ENCODE results near the gene FAS.

The FAS gene

DNA sequence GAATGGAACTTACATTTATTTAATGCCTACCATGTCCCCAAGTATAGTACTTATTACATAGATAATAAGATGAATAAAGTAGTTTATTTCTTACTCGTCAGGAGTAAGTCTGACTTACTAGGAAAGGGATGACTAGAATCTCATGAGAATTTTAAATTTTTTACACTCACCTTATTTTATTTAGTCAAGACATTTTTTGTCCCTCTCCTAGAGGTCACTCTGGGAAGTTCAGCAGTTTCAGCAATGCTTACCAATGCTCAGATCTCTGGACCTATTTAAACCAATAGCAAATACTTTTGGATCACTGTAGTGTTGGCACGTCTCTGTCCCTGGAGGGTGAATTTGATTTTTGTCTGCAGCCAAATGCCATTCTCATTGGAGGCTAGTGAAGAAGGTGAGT, 27.3 kb upstream of the FAS start (continued):
- no peak for TF ChIP-seq ZNF239 (tag by site-specific recombination; IDR thresholded peaks at IDR 0.05)

DNA sequence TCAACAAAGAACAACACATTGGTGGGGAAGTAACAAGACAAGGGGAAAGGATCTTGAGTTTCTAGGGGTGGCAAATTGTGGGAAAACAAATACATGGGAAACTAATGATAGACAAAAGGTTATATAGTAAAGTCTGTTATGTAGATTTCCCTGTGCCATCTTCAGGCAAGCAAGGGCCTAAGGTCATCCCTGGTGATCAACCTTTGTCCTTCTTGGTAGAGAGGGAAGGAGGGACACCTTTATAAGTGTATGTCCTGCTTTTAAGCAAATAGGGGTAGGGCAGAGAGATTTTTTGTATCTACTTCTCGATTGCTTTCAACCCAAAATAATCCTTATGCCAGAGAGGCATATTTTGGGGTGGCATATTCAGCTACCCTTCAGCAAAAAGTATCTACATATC, 26.2 kb upstream of the FAS start:
- ChIA-PET POLR2A (no interaction called here), CTCF (interaction anchor here (0.8 kb wide), 1 partner anchor 32 kb away, joined by 3 read pairs; no protein-coding TSS in a partner anchor)
- no peaks in the 10 kb centered on the region for H3K9me3 ChIP-seq (ENCODE audit: control insufficient read depth, insufficient read depth, low read depth, low read length)
- no peak overlapping the region for H3K4me3 ChIP-seq (ENCODE audit: low read depth, low read length)
- TF ChIP-seq, protein P1, sequence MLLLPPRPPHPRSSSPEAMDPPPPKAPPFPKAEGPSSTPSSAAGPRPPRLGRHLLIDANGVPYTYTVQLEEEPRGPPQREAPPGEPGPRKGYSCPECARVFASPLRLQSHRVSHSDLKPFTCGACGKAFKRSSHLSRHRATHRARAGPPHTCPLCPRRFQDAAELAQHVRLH (tag by site-specific recombination; IDR thresholded peaks at IDR 0.05), result no peak
- no peak for TF ChIP-seq GLIS1 (tag by site-specific recombination; IDR thresholded peaks at IDR 0.05)
- TF ChIP-seq ZNF76 (tag by site-specific recombination; IDR thresholded peaks at IDR 0.05; ENCODE audit: borderline replicate concordance, low read depth), result no peak
- no peaks in the 10 kb centered on the region for H3K36me3 ChIP-seq (ENCODE audit: control insufficient read depth in 2 of 2, insufficient read depth in 1 of 2, low read length in 2 of 2)
- H3K4me1 ChIP-seq (ENCODE audit: control insufficient read depth, insufficient read depth, low read length), result peaks cover 3% of the 10 kb centered on the region; the same call in 1 of the 2 replicates
- no peak overlapping the region for H3K27ac ChIP-seq (ENCODE audit: extremely low read depth, low read depth, low read length)

DNA sequence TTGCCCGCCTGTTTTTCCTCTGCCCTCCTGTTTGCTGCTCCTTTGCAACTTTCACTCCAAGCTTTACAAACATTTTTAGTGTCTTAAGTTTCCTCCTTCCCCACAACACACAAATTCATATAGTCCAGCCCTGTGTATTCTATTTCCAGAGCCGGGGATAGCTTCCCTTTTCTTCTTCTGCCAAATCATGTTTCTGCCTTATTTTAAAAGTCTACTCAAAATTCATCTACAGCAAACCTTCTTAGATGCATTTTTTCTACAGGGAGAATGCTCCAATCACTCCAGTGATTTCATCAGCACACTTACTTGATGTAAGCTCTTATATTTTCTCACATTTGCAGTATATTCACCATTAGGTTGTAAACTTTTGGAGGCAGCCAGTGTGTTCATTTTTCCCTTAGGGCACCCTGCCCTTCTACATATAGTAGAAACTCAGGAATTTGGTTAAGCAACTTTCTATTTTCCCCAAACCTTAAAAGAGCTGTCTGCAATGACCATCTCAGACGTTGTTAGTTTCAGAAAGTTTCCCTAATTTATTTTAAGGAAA, 25.7 kb upstream of the FAS start:
- CTCF ChIA-PET, result interaction anchor here (0.6 to 0.8 kb wide), 3 partner anchors 30 to 65 kb away, joined by 3 read pairs; no protein-coding TSS in a partner anchor
- TF ChIP-seq ZNF629 (tag by site-specific recombination; IDR thresholded peaks at IDR 0.05), result no peak
- no peak for TF ChIP-seq ZNF792 (tag by site-specific recombination; IDR thresholded peaks at IDR 0.05)
- no peak for TF ChIP-seq ZNF155 (tag by site-specific recombination; IDR thresholded peaks at IDR 0.05)
- no peak for TF ChIP-seq ZNF791 (tag by site-specific recombination; IDR thresholded peaks at IDR 0.05)
- TF ChIP-seq ZNF311 (tag by site-specific recombination; IDR thresholded peaks at IDR 0.05; ENCODE audit: borderline replicate concordance), result no peak
- no peak for TF ChIP-seq ZNF391 (tag by site-specific recombination; IDR thresholded peaks at IDR 0.05; ENCODE audit: borderline replicate concordance, low read depth)
- TF ChIP-seq ZNF561 (tag by site-specific recombination; IDR thresholded peaks at IDR 0.05; ENCODE audit: borderline replicate concordance), result no peak
- TF ChIP-seq ZNF785 (tag by site-specific recombination; IDR thresholded peaks at IDR 0.05), result no peak
- no peak for TF ChIP-seq MEIS1 (CRISPR knock-in tag; IDR thresholded peaks at IDR 0.05; ENCODE audit: borderline replicate concordance)
- no peak for TF ChIP-seq ZNF366 (tag by site-specific recombination; conservative IDR thresholded peaks at IDR 0.05)
- no peak for TF ChIP-seq ZNF404 (tag by site-specific recombination; IDR thresholded peaks at IDR 0.05)
- TF ChIP-seq SALL2 (tag by site-specific recombination; IDR thresholded peaks at IDR 0.05; ENCODE audit: borderline replicate concordance), result no peak
- no peak for TF ChIP-seq ZNF146 (tag by site-specific recombination; IDR thresholded peaks at IDR 0.05)
- no peak for TF ChIP-seq ZNF623 (tag by site-specific recombination; IDR thresholded peaks at IDR 0.05)
- TF ChIP-seq ZNF830 (tag by site-specific recombination; IDR thresholded peaks at IDR 0.05; ENCODE audit: low read depth), result no peak
- TF ChIP-seq ZNF223 (tag by site-specific recombination; IDR thresholded peaks at IDR 0.05), result no peak
- TF ChIP-seq, protein P2, sequence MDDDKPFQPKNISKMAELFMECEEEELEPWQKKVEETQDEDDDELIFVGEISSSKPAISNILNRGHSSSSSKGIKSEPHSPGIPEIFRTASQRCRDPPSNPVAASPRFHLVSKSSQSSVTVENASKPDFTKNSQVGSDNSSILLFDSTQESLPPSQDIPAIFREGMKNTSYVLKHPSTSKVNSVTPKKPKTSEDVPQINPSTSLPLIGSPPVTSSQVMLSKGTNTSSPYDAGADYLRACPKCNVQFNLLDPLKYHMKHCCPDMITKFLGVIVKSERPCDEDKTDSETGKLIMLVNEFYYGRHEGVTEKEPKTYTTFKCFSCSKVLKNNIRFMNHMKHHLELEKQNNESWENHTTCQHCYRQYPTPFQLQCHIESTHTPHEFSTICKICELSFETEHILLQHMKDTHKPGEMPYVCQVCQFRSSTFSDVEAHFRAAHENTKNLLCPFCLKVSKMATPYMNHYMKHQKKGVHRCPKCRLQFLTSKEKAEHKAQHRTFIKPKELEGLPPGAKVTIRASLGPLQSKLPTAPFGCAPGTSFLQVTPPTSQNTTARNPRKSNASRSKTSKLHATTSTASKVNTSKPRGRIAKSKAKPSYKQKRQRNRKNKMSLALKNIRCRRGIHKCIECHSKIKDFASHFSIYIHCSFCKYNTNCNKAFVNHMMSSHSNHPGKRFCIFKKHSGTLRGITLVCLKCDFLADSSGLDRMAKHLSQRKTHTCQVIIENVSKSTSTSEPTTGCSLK (tag by site-specific recombination; IDR thresholded peaks at IDR 0.05), result no peak
- no peak for TF ChIP-seq MZF1 (tag by site-specific recombination; IDR thresholded peaks at IDR 0.05; ENCODE audit: borderline replicate concordance)
- Histone ChIP-seq H3K4me3 (ENCODE audit: low read depth, low read length) (no peak overlapping the region), H3K27ac (ENCODE audit: extremely low read depth, low read depth, low read length) (no peak overlapping the region), H3K4me1 (ENCODE audit: control insufficient read depth, insufficient read depth, low read length) (peaks cover 3% of the 10 kb centered on the region; the same call in 1 of the 2 replicates), H3K9me3 (ENCODE audit: control insufficient read depth, insufficient read depth, low read depth, low read length) (no peaks in the 10 kb centered on the region), H3K36me3 (ENCODE audit: control insufficient read depth in 2 of 2, insufficient read depth in 1 of 2, low read length in 2 of 2) (no peaks in the 10 kb centered on the region)
- POLR2A ChIA-PET, result no interaction called here
